ENCODE measurements around the gene SYNGR4.
"Not testable (repeated sequence)": the region's sequence is repeated elsewhere in the genome, so short reads cannot be mapped to it uniquely, and the experiment has no call there.

SYNGR4 gene

GRCh38 chr19:48363810-48364597, at the start of gene SYNGR4, which contains the start of gene TMEM143:
Gene SYNGR4, plus strand, starts transcription at chr19:48364367. Its CDS starts 1,476 bp downstream, at chr19:48365843.
Gene TMEM143, minus strand, starts transcription at chr19:48363940. Its CDS starts 20 bp downstream, at chr19:48363920.
- DNase-seq (ENCODE audit: low spot score) = peak; percentile 99

- DNase-seq (ENCODE audit: low spot score) = no peak
These were observed 48.5 kb upstream of the SYNGR4 start for GRCh38 chr19:48315712-48316111.

- DNase-seq (ENCODE audit: low spot score) = not testable (repeated sequence)
These were observed 46.5 kb upstream of the SYNGR4 start for GRCh38 chr19:48317708-48317960.

- no peak for DNase-seq (ENCODE audit: low spot score)
These were observed 45.7 kb upstream of the SYNGR4 start for GRCh38 chr19:48318286-48318987.

- peak; percentile 79 for DNase-seq (ENCODE audit: low spot score)
These were observed 44.3 kb upstream of the SYNGR4 start for GRCh38 chr19:48319647-48320541.

- peak; percentile 98 for DNase-seq (ENCODE audit: low spot score)
These were observed 42.9 kb upstream of the SYNGR4 start for GRCh38 chr19:48321372-48321621.

- DNase-seq (ENCODE audit: low spot score) = peak; percentile 99
These were observed 42.3 kb upstream of the SYNGR4 start for GRCh38 chr19:48321622-48322591.

- DNase-seq (ENCODE audit: low spot score) = peak; percentile 89
These were observed 38.8 kb upstream of the SYNGR4 start, which contains the start of gene EMP3 for GRCh38 chr19:48325265-48325910. Gene EMP3, plus strand, starts transcription at chr19:48325552. Its CDS starts 1,293 bp downstream, at chr19:48326845.

GRCh38 chr19:48329167-48329891, 34.8 kb upstream of the SYNGR4 start:
- peak; percentile 69 for DNase-seq (ENCODE audit: low spot score)

GRCh38 chr19:48330012-48330681, 34.0 kb upstream of the SYNGR4 start:
- DNase-seq (ENCODE audit: low spot score) = peak; percentile 88

GRCh38 chr19:48332351-48332661, 31.9 kb upstream of the SYNGR4 start:
- no peak for DNase-seq (ENCODE audit: low spot score)

GRCh38 chr19:48332662-48333466, 31.3 kb upstream of the SYNGR4 start:
- DNase-seq (ENCODE audit: low spot score) = peak; percentile 99

GRCh38 chr19:48333467-48334384, 30.4 kb upstream of the SYNGR4 start:
- DNase-seq (ENCODE audit: low spot score) = peak; percentile 95

GRCh38 chr19:48338253-48338755, 25.9 kb upstream of the SYNGR4 start:
- DNase-seq (ENCODE audit: low spot score) = no peak

- no peak for DNase-seq (ENCODE audit: low spot score)
These were observed 25.2 kb upstream of the SYNGR4 start for GRCh38 chr19:48338802-48339503.

GRCh38 chr19:48340995-48341394, 23.2 kb upstream of the SYNGR4 start:
- no peak for DNase-seq (ENCODE audit: low spot score)
